ENCODE measurements around the gene MESP1. TPM values are rescaled to one million over a fixed set of nuclear protein-coding genes. Genes with fewer than 3 reads are reported as not detected.
A peak's percentile ranks its signal among the peaks of the same experiment; 100 is the strongest.

MESP1 gene
- total and polyA plus RNA-seq, 2 of the 8 experiments (the other 6 are each of a cell fraction or from before 2014, with no cell fraction given): 0.15 to 0.23 TPM

GRCh38 chr15:89749054-89749453 lies 2.0 kb downstream of the MESP1 start:
- ChIA-PET POLR2A (ENCODE audit: partially characterized antibody) (no interaction called here), CTCF (ENCODE audit: partially characterized antibody) (interaction anchor here (0.6 to 2.6 kb wide), 5 partner anchors 9 to 257 kb away, joined by 3 to 11 read pairs (median 5); no protein-coding TSS in a partner anchor)
- Histone ChIP-seq H3K9ac (replicated peaks in 1 of 4; ENCODE audit: extremely low read depth in 1 of 4, low read depth in 3 of 4, low read length in 3 of 4) (no peak overlapping the region), H4K20me1 (replicated peaks in 1 of 2; ENCODE audit: control insufficient read depth in 1 of 2, insufficient read depth in 2 of 2, low read length in 2 of 2) (peaks cover 1 to 12% of the 10 kb centered on the region in 2 experiments), H4K91ac (replicated peaks; ENCODE audit: insufficient read length, low read length) (no peak overlapping the region), H3K4me3 (ENCODE audit: extremely low read depth in 1 of 4, insufficient read depth in 2 of 4, low read depth in 3 of 4, low read length in 4 of 4) (no peak overlapping the region), H3K18ac (ENCODE audit: extremely low read depth, low read length) (no peak overlapping the region), H3K23ac (ENCODE audit: insufficient read length) (no peak overlapping the region), H3K4me1 (replicated peaks in 1 of 4; ENCODE audit: control insufficient read depth in 3 of 4, insufficient read depth in 4 of 4, low read length in 3 of 4) (peaks cover 0 to 24% (median 19%) of the 10 kb centered on the region in 4 experiments; a peak in 6 of 7 replicates), H2BK15ac (ENCODE audit: low read length) (no peak overlapping the region), H2BK12ac (ENCODE audit: low read depth, low read length) (no peak overlapping the region), H3K27me3 (replicated peaks in 1 of 4; ENCODE audit: control insufficient read depth in 3 of 4, extremely low read depth in 1 of 4, insufficient read depth in 3 of 4, low read length in 3 of 4) (peaks cover 40 to 75% (median 70%) of the 10 kb centered on the region in 4 experiments), H4K5ac (ENCODE audit: insufficient read length, low read depth, low read length) (no peak overlapping the region), H3K9me3 (ENCODE audit: insufficient read depth in 2 of 2, low read depth in 1 of 2, low read length in 1 of 2) (no peaks in the 10 kb centered on the region), H3K23me2 (ENCODE audit: low read depth, low read length) (peaks cover 28% of the 10 kb centered on the region; the same call in 1 of the 2 replicates), H3K36me3 (ENCODE audit: control insufficient read depth in 2 of 4, insufficient read depth in 4 of 4, low read length in 3 of 4) (no peaks in the 10 kb centered on the region), H2BK120ac (replicated peaks; ENCODE audit: low read depth, low read length) (no peak overlapping the region), H3K14ac (ENCODE audit: insufficient read length) (no peak overlapping the region), H2BK5ac (ENCODE audit: low read depth, low read length) (no peak overlapping the region), H3K27ac (ENCODE audit: low read depth, low read length) (no peak overlapping the region), H3K56ac (replicated peaks; ENCODE audit: insufficient read length, low read depth, low read length) (no peak overlapping the region), H3K79me2 (ENCODE audit: control insufficient read depth in 1 of 2, insufficient read depth in 2 of 2, low read length in 2 of 2) (no peaks in the 10 kb centered on the region), H3K79me1 (ENCODE audit: low read depth, low read length) (no peaks in the 10 kb centered on the region; the same call in none of the 2 replicates), H2AFZ (ENCODE audit: low read length) (no peak overlapping the region), H3K4me2 (ENCODE audit: insufficient read depth in 1 of 2, low read depth in 2 of 2, low read length in 2 of 2) (peak overlapping the region in 1 of 2 experiments; percentile 58; a peak in 1 of 4 replicates), H2AK5ac (ENCODE audit: low read depth, low read length) (no peak overlapping the region; the same call in 1 of the 2 replicates), H2BK20ac (ENCODE audit: low read length) (no peak overlapping the region), H4K8ac (ENCODE audit: extremely low read depth, insufficient read depth, low read length) (no peak overlapping the region), H3K4ac (replicated peaks; ENCODE audit: insufficient read length, low read depth, low read length) (no peak overlapping the region)
- FAIRE-seq (no peak), DNase-seq (ENCODE audit: low read depth in 1 of 2, low spot score in 2 of 2) (no peak)
- WGBS, 2 experiments (ENCODE audit: extremely low coverage in 1 of 2, insufficient coverage in 1 of 2, insufficient read length in 1 of 2, insufficient replicate concordance in 2 of 2, low coverage in 1 of 2, low lambda C conversion rate in 2 of 2, missing lambda C conversion rate in 1 of 2): 50% methylated on average over 7 of the region's 7 CpGs; no CpG with 5 or more reads in 1 of the 2 experiments
- TF ChIP-seq HDAC6 (IDR thresholded peaks at IDR 0.05; ENCODE audit: low read depth, low read length): no peak
- no peak for TF ChIP-seq HDAC2 (IDR thresholded peaks at IDR 0.05; ENCODE audit: borderline replicate concordance in 1 of 2, low read depth in 2 of 2, low read length in 2 of 2)
- no peak for TF ChIP-seq MAFK (IDR thresholded peaks at IDR 0.05; ENCODE audit: low read depth, low read length)
- TF ChIP-seq BRCA1 (IDR thresholded peaks at IDR 0.05; ENCODE audit: low read depth, low read length): no peak
- TF ChIP-seq SIRT6 (IDR thresholded peaks at IDR 0.05; ENCODE audit: low read length): no peak
- no peak for TF ChIP-seq CHD1 (IDR thresholded peaks at IDR 0.05; ENCODE audit: low read depth, low read length)
- TF ChIP-seq YY1 (IDR thresholded peaks at IDR 0.05; ENCODE audit: low read depth, low read length): no peak
- no peak for TF ChIP-seq CREB1 (IDR thresholded peaks at IDR 0.05)
- TF ChIP-seq TAF1 (IDR thresholded peaks at IDR 0.05; ENCODE audit: low read depth, low read length): no peak
- TF ChIP-seq SP4 (IDR thresholded peaks at IDR 0.05; ENCODE audit: low read length): no peak
- TF ChIP-seq GABPA (IDR thresholded peaks at IDR 0.05; ENCODE audit: borderline replicate concordance, insufficient read depth, low read length): no peak
- TF ChIP-seq RFX5 (IDR thresholded peaks at IDR 0.05; ENCODE audit: borderline replicate concordance, low read depth, low read length): no peak
- no peak for TF ChIP-seq FOSL1 (IDR thresholded peaks at IDR 0.05; ENCODE audit: insufficient read depth, low read depth, low read length)
